GM19467 (cell line): ENCODE measurements around the gene BMP4.
"Not testable (repeated sequence)": the region's sequence is repeated elsewhere in the genome, so short reads cannot be mapped to it uniquely, and the experiment has no call there.

Experiments
- ATAC-seq: cut with Tn5 transposase; IDR thresholded peaks from one replicate; pipeline ENCODE4 v1.9.1; 2021; ENCODE audit warnings: mild to moderate bottlenecking, moderate library complexity; ENCODE audit not compliant: unreplicated experiment

Gene BMP4

GRCh38 chr14:53956427-53957201, at the start of gene BMP4:
Gene BMP4 (minus strand): TSS chr14:53956825. CDS start chr14:53952222, 4,603 bp downstream.
- no peak for ATAC-seq

- ATAC-seq: no peak
Measured at GRCh38 chr14:54003064-54003463, 46.4 kb upstream of the BMP4 start.

- no peak for ATAC-seq
Measured at GRCh38 chr14:54002653-54003052, 46.0 kb upstream of the BMP4 start.

GRCh38 chr14:54001189-54001878, 44.7 kb upstream of the BMP4 start:
- ATAC-seq: no peak

GRCh38 chr14:54000341-54000811, 43.8 kb upstream of the BMP4 start:
- ATAC-seq: no peak

- ATAC-seq: no peak
Measured at GRCh38 chr14:53999061-53999488, 42.5 kb upstream of the BMP4 start.

GRCh38 chr14:53996041-53996440, 39.4 kb upstream of the BMP4 start:
- ATAC-seq: no peak

DNA sequence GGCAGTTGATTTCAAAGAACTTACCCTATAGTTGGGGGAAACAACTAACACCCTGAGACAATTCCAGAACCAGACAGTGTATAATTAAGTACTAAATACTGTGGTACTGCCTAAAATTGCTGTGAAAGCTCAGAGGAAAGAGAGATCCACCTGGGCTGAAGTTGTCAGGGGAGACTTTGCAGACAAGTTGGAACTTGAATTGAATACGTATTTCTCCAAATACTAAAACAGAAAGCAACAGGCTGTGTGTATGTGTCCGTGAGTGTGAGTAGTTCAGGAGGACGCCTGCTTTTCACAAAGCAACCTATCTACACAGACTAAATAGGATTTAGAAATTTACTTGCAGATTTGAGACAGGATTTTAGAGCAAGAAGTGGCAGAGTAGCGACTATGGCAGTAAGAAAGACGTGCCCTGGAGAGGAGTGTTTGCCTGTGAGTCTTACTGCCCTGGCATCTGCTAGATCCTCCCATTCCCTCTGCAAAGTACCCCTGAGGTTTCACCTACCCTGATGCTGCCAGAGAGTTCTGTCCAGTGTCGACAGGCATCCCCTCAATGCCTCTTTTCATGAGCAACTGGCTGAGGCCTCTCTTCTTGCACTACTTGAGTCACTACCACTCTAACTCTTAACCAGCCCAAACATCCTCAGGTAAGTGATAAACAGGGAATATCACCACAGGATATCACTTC, 37.4 kb upstream of the BMP4 start:
- no peak for ATAC-seq

DNA sequence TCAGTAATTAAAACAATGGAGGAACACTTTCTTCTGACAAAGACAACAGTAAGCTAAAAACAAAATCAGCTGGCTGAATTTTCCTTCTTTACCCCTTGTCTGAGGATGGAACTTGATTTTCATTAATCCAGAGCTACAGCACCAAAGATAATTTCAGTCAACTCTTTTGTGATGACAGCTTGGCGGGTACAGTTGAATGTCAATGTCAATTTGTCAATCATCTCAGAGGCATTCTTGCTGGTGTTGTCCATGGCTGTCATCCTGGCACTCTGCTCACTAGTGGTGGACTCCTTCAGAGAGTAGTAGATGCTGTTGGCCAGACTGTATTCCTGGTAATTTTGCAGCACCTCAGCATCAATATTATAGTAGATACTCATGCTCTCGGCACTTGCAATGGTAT, 34.4 kb upstream of the BMP4 start:
- no peak for ATAC-seq

- ATAC-seq: not testable (repeated sequence)
Measured at GRCh38 chr14:53986718-53987117, 30.1 kb upstream of the BMP4 start.

DNA sequence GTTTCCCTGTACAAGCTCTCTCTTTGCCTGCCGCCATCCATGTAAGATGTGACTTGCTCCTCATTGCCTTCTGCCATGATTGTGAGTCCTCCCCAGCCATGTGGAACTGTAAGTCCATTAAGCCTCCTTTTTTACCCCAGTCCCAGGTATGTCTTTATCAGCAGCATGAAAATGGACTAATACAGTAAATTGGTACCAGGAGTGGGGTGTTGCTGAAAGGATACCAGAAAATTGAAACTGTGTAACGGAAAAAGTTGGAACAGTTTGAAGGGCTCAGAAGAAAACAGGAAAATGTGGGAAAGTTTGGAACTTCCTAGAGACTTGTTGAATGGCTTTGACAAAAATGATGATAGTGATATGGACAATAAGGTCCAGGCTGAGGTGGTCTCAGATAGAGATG, 28.3 kb upstream of the BMP4 start:
- not testable (repeated sequence) for ATAC-seq

DNA sequence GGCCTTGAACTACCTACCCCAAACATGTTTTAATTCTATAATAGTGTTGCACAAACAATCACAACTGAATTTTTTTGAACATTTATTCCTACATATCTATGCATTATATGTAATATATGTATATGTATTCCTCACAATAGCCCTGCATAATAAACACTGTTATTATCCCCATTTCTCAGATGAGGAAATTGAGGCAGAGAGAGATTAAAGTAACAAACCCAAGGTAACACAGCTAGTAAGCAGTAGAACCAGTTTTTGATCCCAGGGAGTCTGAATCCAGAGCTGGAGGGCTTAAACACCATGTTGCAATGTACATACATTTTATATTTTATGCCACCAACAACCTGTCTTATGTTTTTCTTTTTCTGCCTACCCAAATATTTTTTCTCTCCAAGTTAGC, 26.5 kb upstream of the BMP4 start:
- no peak for ATAC-seq

DNA sequence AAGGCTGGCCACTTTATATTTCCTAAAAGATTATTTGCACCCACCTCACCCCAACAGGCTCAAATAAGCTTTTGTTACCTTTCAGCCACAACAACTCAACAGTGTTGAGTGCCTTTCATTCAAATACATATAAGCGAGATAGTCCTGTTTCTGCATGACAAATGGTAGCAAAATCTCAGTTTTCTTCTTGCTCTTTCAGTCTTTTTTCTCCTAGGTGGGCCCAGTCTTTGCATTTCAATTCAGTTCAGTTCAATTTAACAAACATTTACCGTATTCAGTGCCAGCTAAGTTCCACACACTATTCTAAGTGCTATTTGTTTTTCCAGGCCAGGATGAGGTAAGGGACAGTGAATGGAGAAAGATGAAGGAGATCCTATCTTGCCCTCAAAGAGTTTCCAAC, 25.9 kb upstream of the BMP4 start:
- no peak for ATAC-seq

DNA sequence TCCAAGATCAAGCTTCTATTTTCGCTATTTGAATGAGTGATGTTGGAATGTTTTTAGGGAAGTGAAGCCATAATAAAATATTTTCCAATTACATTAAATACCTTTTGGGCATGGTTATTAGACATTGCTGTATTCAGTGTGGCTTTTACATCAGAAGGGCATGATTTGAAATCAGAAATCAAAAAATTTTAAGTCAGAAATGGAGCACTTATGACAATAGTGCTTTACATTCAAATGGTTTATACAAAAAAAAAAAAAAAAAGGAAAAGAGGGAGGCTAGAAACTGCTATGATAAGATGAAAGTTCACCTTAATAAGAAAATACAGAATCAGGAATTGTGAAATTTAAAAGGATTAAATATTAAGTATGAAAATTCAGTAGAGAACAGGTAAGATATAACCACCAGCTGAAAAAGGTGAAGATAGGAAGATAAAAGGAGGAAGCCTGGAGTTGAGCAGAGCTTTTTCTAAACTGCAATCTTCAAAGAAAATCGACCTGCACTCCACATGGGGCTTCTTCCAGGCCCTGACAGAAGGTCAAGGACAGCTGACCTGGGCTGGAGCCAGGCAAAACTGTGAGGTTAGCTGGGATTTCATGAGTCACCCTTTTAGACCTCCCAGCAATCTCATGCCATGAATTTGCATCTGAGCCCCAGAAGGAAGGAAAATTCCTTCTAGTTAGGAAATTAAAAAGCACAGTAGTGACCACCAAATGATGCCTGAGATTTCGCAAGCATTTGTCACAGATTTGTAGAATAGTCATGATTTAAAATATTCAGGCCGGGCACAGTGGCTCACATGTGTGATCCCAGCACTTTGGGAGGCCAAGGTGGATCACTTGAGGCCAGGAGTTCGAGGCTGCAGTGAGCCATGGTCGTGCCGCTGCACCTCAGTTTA, 23.4 kb upstream of the BMP4 start:
- ATAC-seq: no peak

- ATAC-seq: no peak
Measured at GRCh38 chr14:53979113-53979681, 22.6 kb upstream of the BMP4 start.

DNA sequence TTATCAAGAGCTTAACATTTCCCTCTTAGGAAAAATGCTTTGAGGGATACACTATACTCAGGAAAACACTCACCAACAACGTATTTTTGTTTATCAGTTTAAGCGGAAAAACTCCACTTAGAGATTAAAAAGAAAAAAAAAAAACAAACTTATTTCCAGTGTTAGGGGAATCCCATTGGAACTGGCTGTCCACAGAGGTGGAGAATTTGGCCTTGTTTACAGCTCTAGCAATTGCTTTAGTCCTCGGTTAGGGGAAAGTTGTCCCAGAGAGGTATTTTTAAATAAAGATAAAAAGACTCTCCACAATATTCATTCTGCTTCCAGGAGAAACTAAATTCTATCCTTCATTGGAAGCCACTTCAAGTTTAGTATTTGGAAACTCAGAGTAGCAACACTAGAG, 21.6 kb upstream of the BMP4 start:
- no peak for ATAC-seq

DNA sequence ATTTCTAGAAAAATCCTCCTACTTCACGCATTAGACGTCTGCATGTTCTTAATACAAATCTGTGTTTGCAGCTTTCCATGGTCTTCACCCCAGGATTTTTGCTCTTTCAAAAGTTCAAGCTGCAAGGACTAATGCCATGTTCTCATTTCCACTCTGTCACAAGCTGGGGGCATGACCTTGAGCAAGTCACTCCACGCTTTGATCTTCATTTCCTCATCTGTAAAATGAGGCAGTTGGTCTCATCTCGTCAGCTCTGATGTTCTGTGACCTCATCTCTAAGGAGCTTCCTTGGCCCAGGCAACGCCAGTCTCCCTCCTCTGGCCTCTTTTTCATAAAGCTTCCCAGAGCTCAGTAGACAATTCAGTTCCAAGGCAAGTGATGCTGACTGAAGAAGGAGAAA, 18.8 kb upstream of the BMP4 start:
- no peak for ATAC-seq

GRCh38 chr14:53971521-53971920, 14.9 kb upstream of the BMP4 start:
- ATAC-seq: no peak

DNA sequence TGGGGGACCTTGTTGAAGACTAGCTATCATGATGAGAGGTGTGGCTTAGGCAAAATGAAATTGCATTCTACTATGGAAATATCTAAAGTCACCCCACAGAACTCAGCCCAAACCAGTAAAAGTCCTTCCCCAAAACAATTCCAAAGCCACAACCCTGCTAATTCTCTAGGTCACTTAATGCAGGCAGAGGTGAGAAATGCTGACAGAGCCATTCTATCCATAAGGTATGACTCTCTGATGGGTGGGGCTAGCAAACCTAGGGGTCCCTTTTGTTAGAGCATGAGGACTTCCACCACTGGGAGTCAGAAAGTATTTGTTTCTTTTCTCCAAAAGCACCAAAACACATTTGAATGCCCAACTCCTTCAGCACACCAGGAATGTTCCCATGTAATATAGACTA, 12.7 kb upstream of the BMP4 start:
- no peak for ATAC-seq

GRCh38 chr14:53968726-53969125, 12.1 kb upstream of the BMP4 start:
- ATAC-seq: no peak
